Coronary artery (tissue), 2 donors: ENCODE results near the gene KIF26B.
"Not testable (repeated sequence)": the region's sequence is repeated elsewhere in the genome, so short reads cannot be mapped to it uniquely, and the experiment has no call there.

ENCODE experiments used
- DNase-seq: peaks from one replicate; pipeline ENCODE4 v3.0.0-alpha.2; 2017; ENCODE audit warnings: low spot score
- H3K27ac ChIP-seq, 2 donors: fragments of 200-600 bp; sonication (generic); one replicate each; pipeline ENCODE4 v1.5.1; 2016 to 2019
- H3K4me3 ChIP-seq: fragments of 200-600 bp; sonication (generic); 2 replicates; pipeline ENCODE4 v1.5.1; 2016; ENCODE audit warnings: mild to moderate bottlenecking, moderate library complexity
- CTCF ChIP-seq: fragments of 200-600 bp; sonication (generic); IDR thresholded peaks from one replicate; pipeline ENCODE4 v1.5.1; 2019; ENCODE audit warnings: antibody characterized with exemption

KIF26B gene

GRCh38 chr1:245124241-245124640 lies 30.5 kb upstream of the KIF26B start:
- no peak for DNase-seq

GRCh38 chr1:245124644-245125043 lies 30.1 kb upstream of the KIF26B start:
- no peak for DNase-seq
- H3K4me3 ChIP-seq = no peak overlapping the region
- no peak for TF ChIP-seq CTCF
- no peak overlapping the region for H3K27ac ChIP-seq

More at GRCh38 chr1:245124241-245124640, 30.5 kb upstream of the KIF26B start:
- Histone ChIP-seq H3K4me3 (no peak overlapping the region), H3K27ac (no peak overlapping the region)
- TF ChIP-seq CTCF = no peak

- DNase-seq = no peak
- Histone ChIP-seq H3K4me3 (no peak overlapping the region), H3K27ac (no peak overlapping the region)
- no peak for TF ChIP-seq CTCF
Measured at GRCh38 chr1:245126530-245126929, 28.3 kb upstream of the KIF26B start.

GRCh38 chr1:245128381-245129101 lies 26.2 kb upstream of the KIF26B start:
- Histone ChIP-seq H3K27ac (no peak overlapping the region), H3K4me3 (no peak overlapping the region)
- TF ChIP-seq CTCF = no peak
- DNase-seq = no peak

- Histone ChIP-seq H3K4me3 (no peak overlapping the region), H3K27ac (no peak overlapping the region)
- TF ChIP-seq CTCF = no peak
- DNase-seq = no peak
Measured at GRCh38 chr1:245129319-245130240, 25.2 kb upstream of the KIF26B start.

- DNase-seq, H3K27ac ChIP-seq, H3K4me3 ChIP-seq: not testable (repeated sequence)
Measured at GRCh38 chr1:245130281-245131025, 24.3 kb upstream of the KIF26B start.

GRCh38 chr1:245131026-245131393 lies 23.8 kb upstream of the KIF26B start:
- no peak overlapping the region for H3K27ac ChIP-seq
- TF ChIP-seq CTCF = no peak
- H3K4me3 ChIP-seq = no peak overlapping the region
- DNase-seq = no peak
